Measurements from ENCODE around the gene SDF4.

- TF ChIP-seq CTCF (IDR thresholded peaks at IDR 0.05) (no peak), POLR2A (IDR thresholded peaks at IDR 0.05) (no peak)
Measured at GRCh38 chr1:1220197-1220596, 11.6 kb downstream of the SDF4 start.

Data from heart left ventricle (tissue), 13 donors.